Pancreas (tissue), 10 donors: ENCODE measurements around the gene CPAMD8. TPM values are rescaled to one million over a fixed set of nuclear protein-coding genes. Genes with fewer than 3 reads are reported as not detected.

ENCODE experiments used
- ATAC-seq, 4 donors: fragments of 200-7000 bp; cut with Tn5 transposase; one replicate each; pipeline versions ENCODE4 v1.8.0 to v1.9.1; 2020; ENCODE audit warnings: mild to moderate bottlenecking in 4 of 4, moderate library complexity in 4 of 4
- DNase-seq, 6 donors: peaks; one replicate each; pipeline ENCODE4 v3.0.0-alpha.2; 2020
- FAIRE-seq: peaks from 2 replicates; lab custom pipeline; 2012; peaks lifted over from hg19 to GRCh38; lab: Jason Lieb, UNC
- H3K27ac ChIP-seq, 4 donors: fragments of 200-600 bp; sonication (generic); 1 replicate in 3 of 4; 2 replicates in 1 of 4; pipeline versions ENCODE4 v1.5.0 to v1.8.0; 2020
- H3K27me3 ChIP-seq, 4 donors: fragments of 200-600 bp; one replicate each; pipeline ENCODE4 v1.8.0; 2021
- H3K36me3 ChIP-seq, 3 donors: fragments of 200-600 bp; sonication (generic) in 1 of 3; one replicate each; pipeline versions ENCODE4 v1.5.0 to v1.8.0; 2020 to 2021
- H3K4me1 ChIP-seq, 3 donors: fragments of 200-600 bp; one replicate each; pipeline ENCODE4 v1.8.0; 2021
- H3K4me3 ChIP-seq, 4 donors: fragments of 200-600 bp; sonication (generic) in 2 of 4; one replicate each; pipeline versions ENCODE4 v1.5.0 to v1.8.0; 2020 to 2021
- H3K9me3 ChIP-seq, 4 donors: fragments of 200-600 bp; one replicate each; pipeline ENCODE4 v1.8.0; 2021
- CTCF ChIP-seq, 4 donors: fragments of 200-600 bp; sonication (generic) in 3 of 4; IDR thresholded peaks; one replicate each; pipeline versions ENCODE4 v1.5.0 to v1.8.0; 2021; ENCODE audit warnings: antibody characterized with exemption in 4 of 4
- WGBS, 2 donors: extraction: QIAGEN DNeasy Blood & Tissue Kit; methylation state at CpG; one replicate each; pipeline ENCODE4 v1.1.7; 2013; 5-methylcytosine and 5-hydroxymethylcytosine counted together
- intact Hi-C, 3 donors: fragments of 100-400 bp; cut with DNase I; formaldehyde crosslinking; loops; one replicate each; pipeline versions ENCODE4 v1.11.1 to v1.14.2; 2022
- polyA plus RNA-seq, 2 donors: library from polyadenylated mRNA; stranded (reverse); fragments of 200-250 nt; gene quantifications; one replicate each; pipeline ENCODE4 v1.2.3, GENCODE V29; 2013
- total RNA-seq, 6 donors: library from RNA; stranded (reverse); fragmentation: NEBNext Ultra II Directional in 4 of 6; extraction: Animal tissue kit (Norgen Biotek cat#: 25700) in 4 of 6; gene quantifications; one replicate each; pipeline versions ENCODE4 v1.2.1 to v1.2.4, GENCODE V29; 2021 to 2023
- donor health status: healthy with polysubstance abuse.
- donor health status: DM: no; HTN: no; CAD: no; lungs with moderate emphysema.
- donor health status: DM: no; HTN: no; CAD: no.
- donor health status: control.
- donor health status: control.
- donor health status: Bipolar disorder and iron deficiency.
- donor health status: DM: yes; HTN: yes; CAD: no.
- donor health status: DM: no; HTN: no; CAD: no.
- donor health status: DM: no; HTN: no; CAD: no.
- donor health status: DM: yes; HTN: yes; CAD: no.

CPAMD8 gene
- total and polyA plus RNA-seq, 8 donors = 0.60 to 5.2 (median 1.2) TPM

DNA sequence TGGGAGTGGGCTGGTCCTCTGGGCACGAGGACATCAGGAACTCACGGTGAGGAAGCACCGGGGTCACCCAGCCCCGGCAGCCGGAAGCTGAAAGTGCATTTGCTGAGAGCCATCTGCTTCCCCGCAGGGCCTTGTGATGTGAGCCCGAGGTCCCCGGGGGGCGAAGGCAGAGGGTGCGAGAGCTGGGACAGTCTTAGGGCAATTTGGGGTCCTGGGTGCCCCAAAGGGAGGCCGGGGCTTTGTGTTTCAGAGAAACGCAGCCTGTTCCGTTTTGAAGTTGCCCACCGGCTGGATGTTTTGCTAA lies 133.0 kb downstream of the CPAMD8 start:
- Histone ChIP-seq H3K36me3 (no peaks in the 10 kb centered on the region), H3K4me3 (no peak overlapping the region), H3K4me1 (no peaks in the 10 kb centered on the region), H3K27me3 (no peaks in the 10 kb centered on the region), H3K9me3 (no peaks in the 10 kb centered on the region), H3K27ac (no peak overlapping the region)
- WGBS, 2 donors = 63 to 76% methylated on average over 14 of the region's 14 CpGs
- FAIRE-seq = no peak
- peak in 1 of 6 donors; percentile 59 for DNase-seq
- intact Hi-C loops = no loop called here
- ATAC-seq = no peak
- TF ChIP-seq CTCF (IDR thresholded peaks at IDR 0.05) = no peak

DNA sequence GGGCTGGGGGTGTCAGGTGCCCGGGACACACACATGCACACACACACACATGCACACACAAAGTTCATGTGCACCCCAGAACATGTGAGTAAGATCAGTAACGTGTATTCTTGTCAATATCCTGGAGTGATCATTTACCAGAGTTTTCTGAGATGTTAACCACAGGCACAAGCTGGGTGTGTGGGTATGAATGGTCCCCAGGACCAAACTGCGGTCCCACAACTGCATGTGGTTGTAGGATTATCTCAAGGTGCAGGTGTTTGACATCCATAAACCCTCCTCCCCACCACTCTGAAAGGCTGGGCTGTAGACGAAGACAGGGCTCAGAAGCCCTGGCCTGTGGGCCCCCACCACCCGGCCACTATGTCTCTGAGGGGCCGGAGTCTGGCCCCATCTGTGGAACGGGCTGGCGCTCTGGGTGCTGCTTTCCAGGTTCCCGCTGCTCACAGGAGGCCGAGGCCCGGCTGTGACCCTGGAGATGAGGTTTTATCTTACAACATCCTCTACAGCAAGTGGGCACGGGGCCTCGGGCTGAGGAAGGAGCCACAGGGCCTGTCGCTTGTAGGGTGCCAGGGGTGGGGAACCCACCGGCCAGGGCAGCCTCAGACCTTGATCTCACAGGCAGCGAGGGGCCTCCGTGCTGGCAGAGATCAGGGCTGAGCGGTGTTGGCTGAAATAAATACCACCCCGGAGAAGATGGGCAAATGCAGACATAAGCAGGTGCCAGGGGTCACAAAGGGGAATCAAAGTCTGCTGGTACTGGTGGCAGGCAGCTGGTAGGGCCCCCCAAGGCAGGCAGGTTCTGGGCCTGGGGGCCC lies 133.5 kb downstream of the CPAMD8 start:
- H3K4me3 ChIP-seq = no peak overlapping the region
- H3K4me1 ChIP-seq = no peaks in the 10 kb centered on the region
- WGBS, 2 donors = 77 to 81% methylated on average over 19 of the region's 19 CpGs
- TF ChIP-seq CTCF (IDR thresholded peaks at IDR 0.05) = no peak
- DNase-seq (peak in 1 of 6 donors; percentile 54), ATAC-seq (no peak), FAIRE-seq (no peak)
- H3K36me3 ChIP-seq = no peaks in the 10 kb centered on the region
- no peak overlapping the region for H3K27ac ChIP-seq
- no peaks in the 10 kb centered on the region for H3K9me3 ChIP-seq
- intact Hi-C loops = no loop called here
- H3K27me3 ChIP-seq = no peaks in the 10 kb centered on the region

DNA sequence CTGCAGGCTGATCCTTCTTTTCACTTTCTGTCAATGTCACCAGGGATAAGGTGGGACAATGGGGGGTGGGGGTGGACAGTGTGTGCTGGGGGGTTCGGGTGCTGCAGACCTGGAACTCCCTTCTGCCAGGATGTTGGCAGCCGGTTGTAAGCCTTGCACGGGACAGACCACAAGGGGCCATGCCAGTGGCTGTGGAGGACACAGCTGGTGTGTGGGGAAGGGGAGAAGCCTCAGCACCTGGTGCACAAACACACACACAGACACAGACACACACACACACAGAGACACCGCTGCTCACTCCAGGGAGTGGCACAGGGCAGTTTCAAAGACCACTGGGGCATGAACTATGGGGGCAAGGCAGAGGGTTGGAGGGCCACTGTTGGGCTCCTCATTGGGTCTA lies 134.2 kb downstream of the CPAMD8 start:
- intact Hi-C loops = no loop called here
- ATAC-seq (no peak), DNase-seq (no peak), FAIRE-seq (no peak)
- Histone ChIP-seq H3K27ac (no peak overlapping the region), H3K9me3 (no peaks in the 10 kb centered on the region), H3K4me1 (no peaks in the 10 kb centered on the region), H3K36me3 (no peaks in the 10 kb centered on the region), H3K27me3 (no peaks in the 10 kb centered on the region), H3K4me3 (no peak overlapping the region)
- 52 to 61% methylated on average over 4 of the region's 4 CpGs for WGBS, 2 donors
- no peak for TF ChIP-seq CTCF (IDR thresholded peaks at IDR 0.05)

GRCh38 chr19:16891696-16892382 lies 134.8 kb downstream of the CPAMD8 start:
- DNase-seq (no peak), ATAC-seq (no peak), FAIRE-seq (no peak)
- TF ChIP-seq CTCF (IDR thresholded peaks at IDR 0.05) = no peak
- no peaks in the 10 kb centered on the region for H3K36me3 ChIP-seq
- no peaks in the 10 kb centered on the region for H3K27me3 ChIP-seq
- intact Hi-C loops = no loop called here
- H3K4me3 ChIP-seq = no peak overlapping the region
- 79 to 95% methylated on average over 12 of the region's 12 CpGs for WGBS, 2 donors
- H3K4me1 ChIP-seq = no peaks in the 10 kb centered on the region
- no peaks in the 10 kb centered on the region for H3K9me3 ChIP-seq
- no peak overlapping the region for H3K27ac ChIP-seq
